GM12878 (cell line): ENCODE measurements around the gene CRYBB1. TPM values are rescaled to one million over a fixed set of nuclear protein-coding genes. Genes with fewer than 3 reads are reported as not detected.

Source experiments
- ASH2L ChIP-seq: fragments of 300-600, 200-600 bp; sonication (generic); IDR thresholded peaks from 2 replicates; pipeline ENCODE4 v1.6.1; 2017; ENCODE audit warnings: low read depth, mild to moderate bottlenecking, borderline replicate concordance
- CHD2 ChIP-seq: IDR thresholded peaks from 2 replicates; pipeline ENCODE4 v1.6.1; 2011; ENCODE audit warnings: low read depth, low read length, improper control_type of control experiment, borderline replicate concordance
- HDAC6 ChIP-seq: fragments of 200-600 bp; sonication (generic); IDR thresholded peaks from one replicate; pipeline ENCODE4 v1.8.0; 2017; ENCODE audit warnings: antibody characterized with exemption; ENCODE audit not compliant: unreplicated experiment
- HDGF ChIP-seq: fragments of 450-650 bp; IDR thresholded peaks from 2 replicates; pipeline ENCODE4 v1.6.1; 2016; ENCODE audit warnings: antibody characterized with exemption
- IKZF2 ChIP-seq, 2 experiments: fragments of 450-650 bp; IDR thresholded peaks; 2 replicates each; pipeline ENCODE4 v1.6.1; 2017; ENCODE audit warnings: mild to moderate bottlenecking in 2 of 2, moderate library complexity in 2 of 2
- NFYA ChIP-seq: IDR thresholded peaks from 2 replicates; pipeline ENCODE4 v1.6.1; 2011; ENCODE audit warnings: low read depth, mild to moderate bottlenecking, low read length, improper control_type of control experiment, borderline replicate concordance
- PBX3 ChIP-seq: IDR thresholded peaks from 2 replicates; pipeline ENCODE4 v1.6.1; 2011; ENCODE audit warnings: mild to moderate bottlenecking, low read depth, low read length, moderate library complexity; ENCODE audit not compliant: insufficient replicate concordance
- PML ChIP-seq: IDR thresholded peaks from 2 replicates; pipeline ENCODE4 v1.6.1; 2012; ENCODE audit warnings: low read length, inconsistent platforms
- SP1 ChIP-seq: IDR thresholded peaks from one replicate; pipeline ENCODE4 v1.6.1; 2011; ENCODE audit warnings: low read depth, low read length
- SUZ12 ChIP-seq: fragments of 200-600 bp; sonication (generic); IDR thresholded peaks from one replicate; pipeline ENCODE4 v1.6.1; 2018; ENCODE audit warnings: antibody characterized with exemption, mild to moderate bottlenecking; ENCODE audit not compliant: unreplicated experiment
- ZBTB33 ChIP-seq: fragments of 450-650 bp; IDR thresholded peaks from 2 replicates; pipeline ENCODE4 v1.6.1; 2017; ENCODE audit warnings: mild to moderate bottlenecking
- polyA plus RNA-seq, 11 experiments: library from polyadenylated mRNA; depleted of rRNA in 4 of 11; unstranded in 6 of 11; stranded (reverse) in 5 of 11; fragments of >200 nt; fragmentation: Nextera tagmentation in 4 of 11; fragmentation: Illumina TruSeq in 1 of 11; extraction: Ambion mirVana in 4 of 11; extraction: Trizol in 1 of 11; gene quantifications; 1 replicate in 1 of 11; 2 replicates in 10 of 11; pipeline versions ENCODE4 v1.2.1 to v1.2.3, GENCODE V29; 2011 to 2016; ENCODE audit warnings: inconsistent platforms in 2 of 11, missing spikeins in 2 of 11, low read depth in 1 of 11
- total RNA-seq, 4 experiments: library from RNA; depleted of rRNA in 3 of 4; stranded (reverse); fragments of >200 nt in 3 of 4; fragmentation: Illumina TruSeq in 1 of 4; extraction: Trizol in 1 of 4; gene quantifications; 2 replicates each; pipeline versions ENCODE4 v1.2.1 to v1.2.3, GENCODE V29; 2013 to 2021
- TF ChIP-seq, protein P1 (sequence below): fragments of 450-650 bp; IDR thresholded peaks from 2 replicates; pipeline ENCODE4 v1.6.1; 2017; ENCODE audit warnings: mild to moderate bottlenecking, moderate library complexity
- TF ChIP-seq, protein P2 (sequence below): IDR thresholded peaks from 2 replicates; pipeline ENCODE4 v1.6.1; 2012; ENCODE audit warnings: low read depth, low read length, improper control_type of control experiment
- TF ChIP-seq, protein P3 (sequence below): fragments of 450-650 bp; IDR thresholded peaks from 2 replicates; pipeline ENCODE4 v1.6.1; 2016; ENCODE audit warnings: mild to moderate bottlenecking
- TF ChIP-seq, protein P4 (sequence below): IDR thresholded peaks from 2 replicates; pipeline ENCODE4 v1.6.1; 2011; ENCODE audit warnings: borderline replicate concordance, low read depth, mild to moderate bottlenecking, moderate library complexity, mixed read lengths, low read length; ENCODE audit not compliant: insufficient read depth; ENCODE audit errors: extremely low read length
- TF ChIP-seq, protein P5 (sequence below): fragments of 450-650 bp; conservative IDR thresholded peaks from 2 replicates; pipeline ENCODE4 v1.6.1; 2017; ENCODE audit warnings: mild to moderate bottlenecking, moderate library complexity

The CRYBB1 gene
- total and polyA plus RNA-seq, 10 of the 15 experiments (the other 5 are each of a cell fraction or from before 2014, with no cell fraction given): 0.09 to 0.64 (median 0.23) TPM; not detected in 5

GRCh38 chr22:26610072-26610958 is 7.5 kb downstream of the CRYBB1 start (continued):
- TF ChIP-seq ZBTB33 (no peak), IKZF2 (IDR thresholded peaks at IDR 0.05) (peak; percentile 100), SUZ12 (no peak), SP1 (peak; percentile 88), HDGF (no peak), HDAC6 (no peak), CHD2 (peak; percentile 89), NFYA (no peak), PML (peak; percentile 85; the same call in 1 of the 2 replicates), ASH2L (no peak), PBX3 (peak; percentile 68)
- TF ChIP-seq, protein P1, sequence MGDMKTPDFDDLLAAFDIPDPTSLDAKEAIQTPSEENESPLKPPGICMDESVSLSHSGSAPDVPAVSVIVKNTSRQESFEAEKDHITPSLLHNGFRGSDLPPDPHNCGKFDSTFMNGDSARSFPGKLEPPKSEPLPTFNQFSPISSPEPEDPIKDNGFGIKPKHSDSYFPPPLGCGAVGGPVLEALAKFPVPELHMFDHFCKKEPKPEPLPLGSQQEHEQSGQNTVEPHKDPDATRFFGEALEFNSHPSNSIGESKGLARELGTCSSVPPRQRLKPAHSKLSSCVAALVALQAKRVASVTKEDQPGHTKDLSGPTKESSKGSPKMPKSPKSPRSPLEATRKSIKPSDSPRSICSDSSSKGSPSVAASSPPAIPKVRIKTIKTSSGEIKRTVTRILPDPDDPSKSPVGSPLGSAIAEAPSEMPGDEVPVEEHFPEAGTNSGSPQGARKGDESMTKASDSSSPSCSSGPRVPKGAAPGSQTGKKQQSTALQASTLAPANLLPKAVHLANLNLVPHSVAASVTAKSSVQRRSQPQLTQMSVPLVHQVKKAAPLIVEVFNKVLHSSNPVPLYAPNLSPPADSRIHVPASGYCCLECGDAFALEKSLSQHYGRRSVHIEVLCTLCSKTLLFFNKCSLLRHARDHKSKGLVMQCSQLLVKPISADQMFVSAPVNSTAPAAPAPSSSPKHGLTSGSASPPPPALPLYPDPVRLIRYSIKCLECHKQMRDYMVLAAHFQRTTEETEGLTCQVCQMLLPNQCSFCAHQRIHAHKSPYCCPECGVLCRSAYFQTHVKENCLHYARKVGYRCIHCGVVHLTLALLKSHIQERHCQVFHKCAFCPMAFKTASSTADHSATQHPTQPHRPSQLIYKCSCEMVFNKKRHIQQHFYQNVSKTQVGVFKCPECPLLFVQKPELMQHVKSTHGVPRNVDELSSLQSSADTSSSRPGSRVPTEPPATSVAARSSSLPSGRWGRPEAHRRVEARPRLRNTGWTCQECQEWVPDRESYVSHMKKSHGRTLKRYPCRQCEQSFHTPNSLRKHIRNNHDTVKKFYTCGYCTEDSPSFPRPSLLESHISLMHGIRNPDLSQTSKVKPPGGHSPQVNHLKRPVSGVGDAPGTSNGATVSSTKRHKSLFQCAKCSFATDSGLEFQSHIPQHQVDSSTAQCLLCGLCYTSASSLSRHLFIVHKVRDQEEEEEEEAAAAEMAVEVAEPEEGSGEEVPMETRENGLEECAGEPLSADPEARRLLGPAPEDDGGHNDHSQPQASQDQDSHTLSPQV: 0 out of 2 replicates have a peak, but pooled peaks have one; percentile 19
- TF ChIP-seq, protein P2, sequence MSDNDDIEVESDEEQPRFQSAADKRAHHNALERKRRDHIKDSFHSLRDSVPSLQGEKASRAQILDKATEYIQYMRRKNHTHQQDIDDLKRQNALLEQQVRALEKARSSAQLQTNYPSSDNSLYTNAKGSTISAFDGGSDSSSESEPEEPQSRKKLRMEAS: 0 out of 2 replicates have a peak, but pooled peaks have one; percentile 32
- TF ChIP-seq, protein P3, sequence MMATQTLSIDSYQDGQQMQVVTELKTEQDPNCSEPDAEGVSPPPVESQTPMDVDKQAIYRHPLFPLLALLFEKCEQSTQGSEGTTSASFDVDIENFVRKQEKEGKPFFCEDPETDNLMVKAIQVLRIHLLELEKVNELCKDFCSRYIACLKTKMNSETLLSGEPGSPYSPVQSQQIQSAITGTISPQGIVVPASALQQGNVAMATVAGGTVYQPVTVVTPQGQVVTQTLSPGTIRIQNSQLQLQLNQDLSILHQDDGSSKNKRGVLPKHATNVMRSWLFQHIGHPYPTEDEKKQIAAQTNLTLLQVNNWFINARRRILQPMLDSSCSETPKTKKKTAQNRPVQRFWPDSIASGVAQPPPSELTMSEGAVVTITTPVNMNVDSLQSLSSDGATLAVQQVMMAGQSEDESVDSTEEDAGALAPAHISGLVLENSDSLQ: peak; percentile 90
- TF ChIP-seq, protein P4, sequence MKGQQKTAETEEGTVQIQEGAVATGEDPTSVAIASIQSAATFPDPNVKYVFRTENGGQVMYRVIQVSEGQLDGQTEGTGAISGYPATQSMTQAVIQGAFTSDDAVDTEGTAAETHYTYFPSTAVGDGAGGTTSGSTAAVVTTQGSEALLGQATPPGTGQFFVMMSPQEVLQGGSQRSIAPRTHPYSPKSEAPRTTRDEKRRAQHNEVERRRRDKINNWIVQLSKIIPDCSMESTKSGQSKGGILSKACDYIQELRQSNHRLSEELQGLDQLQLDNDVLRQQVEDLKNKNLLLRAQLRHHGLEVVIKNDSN: peak; percentile 23
- TF ChIP-seq, protein P5, sequence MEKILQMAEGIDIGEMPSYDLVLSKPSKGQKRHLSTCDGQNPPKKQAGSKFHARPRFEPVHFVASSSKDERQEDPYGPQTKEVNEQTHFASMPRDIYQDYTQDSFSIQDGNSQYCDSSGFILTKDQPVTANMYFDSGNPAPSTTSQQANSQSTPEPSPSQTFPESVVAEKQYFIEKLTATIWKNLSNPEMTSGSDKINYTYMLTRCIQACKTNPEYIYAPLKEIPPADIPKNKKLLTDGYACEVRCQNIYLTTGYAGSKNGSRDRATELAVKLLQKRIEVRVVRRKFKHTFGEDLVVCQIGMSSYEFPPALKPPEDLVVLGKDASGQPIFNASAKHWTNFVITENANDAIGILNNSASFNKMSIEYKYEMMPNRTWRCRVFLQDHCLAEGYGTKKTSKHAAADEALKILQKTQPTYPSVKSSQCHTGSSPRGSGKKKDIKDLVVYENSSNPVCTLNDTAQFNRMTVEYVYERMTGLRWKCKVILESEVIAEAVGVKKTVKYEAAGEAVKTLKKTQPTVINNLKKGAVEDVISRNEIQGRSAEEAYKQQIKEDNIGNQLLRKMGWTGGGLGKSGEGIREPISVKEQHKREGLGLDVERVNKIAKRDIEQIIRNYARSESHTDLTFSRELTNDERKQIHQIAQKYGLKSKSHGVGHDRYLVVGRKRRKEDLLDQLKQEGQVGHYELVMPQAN: 0 out of 2 replicates have a peak, but pooled peaks have one; percentile 34
